Neural progenitor cell (in vitro differentiated cells): ENCODE data around the gene PTPN18.

Experiments used
- CTCF ChIP-seq: fragments of 200-600 bp; sonication (generic); IDR thresholded peaks from 2 replicates; pipeline ENCODE4 v1.5.1; 2017; ENCODE audit warnings: antibody characterized with exemption, mild to moderate bottlenecking
- EZH2 ChIP-seq: fragments of 200-600 bp; sonication (generic); IDR thresholded peaks from 2 replicates; pipeline ENCODE4 v1.6.1; 2017; ENCODE audit warnings: antibody characterized with exemption, mild to moderate bottlenecking, moderate library complexity

- TF ChIP-seq EZH2 (peak; percentile 49), CTCF (peak; percentile 44)
Measured at GRCh38 chr2:130342533-130343275, 13.2 kb upstream of the PTPN18 start, which contains the start of gene IMP4.
